GM19043 (cell line): Measurements from ENCODE around the gene KLHL22.
"Not testable (repeated sequence)": the region's sequence is repeated elsewhere in the genome, so short reads cannot be mapped to it uniquely, and the experiment has no call there.

Experiments
- ATAC-seq: cut with Tn5 transposase; IDR thresholded peaks from one replicate; pipeline ENCODE4 v1.9.1; 2021; ENCODE audit warnings: low read depth; ENCODE audit not compliant: unreplicated experiment

The KLHL22 gene

DNA sequence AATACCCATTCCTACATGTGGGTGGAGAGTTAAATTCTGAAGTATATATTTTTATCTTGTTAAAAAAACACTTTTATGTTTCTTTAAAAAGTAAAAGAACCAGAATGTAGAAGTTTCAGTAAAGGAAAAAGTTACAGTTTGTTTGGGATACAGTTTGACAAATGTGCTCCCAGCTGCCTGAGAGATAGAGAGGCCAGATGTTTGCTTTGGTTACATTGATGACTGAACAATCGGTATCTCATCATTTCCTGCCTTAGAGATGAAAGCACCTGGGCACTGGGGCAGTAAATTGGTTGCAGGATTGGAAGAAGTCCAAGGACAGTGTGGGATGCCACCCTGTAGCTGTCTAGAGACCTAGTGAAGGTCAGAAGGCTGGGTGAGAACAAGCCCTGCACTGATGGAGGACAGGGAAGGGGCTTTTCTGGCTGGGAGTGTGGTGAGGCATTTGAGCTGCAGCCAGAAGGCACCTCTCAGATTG, 28.4 kb upstream of the KLHL22 start:
- ATAC-seq: no peak

DNA sequence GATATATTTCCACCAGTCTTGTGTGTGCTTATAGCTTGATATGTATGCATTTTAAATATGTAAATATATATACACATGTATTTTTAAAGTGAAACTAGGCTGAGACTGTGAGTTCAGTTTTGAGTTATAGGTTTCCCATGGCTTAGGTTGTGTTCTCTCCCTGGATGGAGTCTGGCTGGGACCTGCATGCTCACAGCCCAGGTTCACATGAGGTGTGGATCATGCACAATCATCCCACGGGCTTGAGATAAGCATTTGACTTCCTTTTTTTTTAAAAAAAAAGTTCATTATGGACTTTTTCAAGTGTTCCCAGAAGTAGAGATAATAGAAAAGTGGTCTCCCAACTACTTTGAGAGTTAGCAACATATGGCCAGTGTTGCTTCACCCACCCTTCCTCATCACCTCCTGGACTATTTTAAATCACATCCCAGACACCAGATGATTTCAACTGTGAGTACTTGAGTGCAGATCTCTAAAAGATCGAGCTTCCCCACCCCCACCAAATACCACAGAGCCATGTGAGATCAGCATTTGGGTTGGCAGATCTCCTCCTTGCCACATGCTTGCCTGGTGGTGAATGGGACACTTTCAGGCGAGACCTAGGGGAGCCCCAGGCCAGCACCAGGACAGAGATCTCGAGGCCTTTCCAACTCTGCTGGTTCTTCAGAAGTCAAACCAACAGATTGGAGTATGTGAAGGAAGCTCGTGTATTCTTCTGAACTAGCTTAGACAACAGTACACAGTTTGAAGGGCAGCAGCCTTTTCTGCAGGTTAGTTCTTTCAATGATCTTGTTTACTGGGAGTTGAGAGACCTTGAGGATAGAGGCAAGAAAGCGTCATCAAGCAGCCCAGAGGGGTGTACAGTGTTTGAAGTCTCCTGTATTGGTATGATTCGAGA, 27.7 kb upstream of the KLHL22 start:
- no peak for ATAC-seq

DNA sequence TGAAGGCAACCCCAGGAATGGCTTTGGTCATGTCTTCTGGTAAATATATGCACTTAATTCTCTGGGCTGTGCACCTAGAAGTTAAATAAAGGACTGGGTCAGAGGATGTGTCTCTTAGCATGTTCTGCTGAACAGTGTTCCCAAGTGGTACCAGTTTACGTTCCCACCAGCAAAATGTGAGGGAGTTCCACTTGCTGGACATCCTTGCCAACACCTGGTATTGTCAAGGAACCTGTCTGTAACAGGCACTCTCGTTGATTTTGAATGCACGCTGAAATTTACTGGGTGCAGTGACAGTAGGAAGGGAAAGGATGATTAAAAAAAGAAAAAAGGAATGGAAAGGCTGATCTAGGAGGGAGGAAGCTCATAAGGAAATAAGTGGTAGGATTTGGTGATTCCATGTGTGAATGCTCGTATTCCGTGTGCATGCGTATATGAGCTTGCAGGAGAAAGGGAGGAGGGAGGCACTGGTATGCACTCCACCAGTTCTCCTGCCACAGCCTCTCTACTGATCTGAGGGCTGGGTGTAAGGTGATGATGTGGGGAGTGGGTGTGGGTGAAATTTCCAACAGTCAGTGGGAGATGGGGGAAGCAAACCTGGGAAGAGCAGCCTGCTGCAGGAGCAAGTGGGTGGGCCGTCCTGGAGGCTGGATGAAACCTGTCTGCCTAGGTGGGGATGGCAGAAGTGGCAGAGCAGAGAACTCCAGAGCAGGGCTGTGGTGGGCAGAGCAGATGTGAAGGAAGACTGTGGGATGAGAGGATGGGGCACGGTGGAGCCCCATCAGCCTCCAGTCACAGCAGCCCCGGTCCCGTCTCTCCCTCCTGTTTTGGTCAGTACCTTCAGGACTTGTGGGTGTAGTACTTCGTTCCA, 26.8 kb upstream of the KLHL22 start:
- no peak for ATAC-seq

DNA sequence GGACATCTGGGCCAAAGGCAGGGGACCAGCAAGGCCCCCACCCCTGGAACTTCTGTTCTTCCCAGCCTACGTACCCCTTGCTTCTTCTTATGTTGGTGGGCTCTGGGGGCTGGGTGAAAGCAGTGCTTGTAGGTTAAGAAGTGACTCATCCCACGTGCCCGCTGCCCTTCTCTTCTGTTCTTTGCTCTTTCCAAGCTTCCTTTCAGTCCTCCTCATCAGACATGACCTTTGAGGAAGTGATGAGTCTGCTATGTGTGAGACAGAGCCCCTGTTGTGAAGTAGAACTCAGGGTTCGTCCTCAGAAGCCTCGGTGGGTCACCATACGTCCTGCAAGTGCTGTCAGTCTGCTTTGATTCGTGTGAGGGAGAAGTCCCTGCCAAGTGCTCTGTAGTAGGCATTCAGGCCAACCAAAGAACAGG, 24.5 kb upstream of the KLHL22 start:
- no peak for ATAC-seq

DNA sequence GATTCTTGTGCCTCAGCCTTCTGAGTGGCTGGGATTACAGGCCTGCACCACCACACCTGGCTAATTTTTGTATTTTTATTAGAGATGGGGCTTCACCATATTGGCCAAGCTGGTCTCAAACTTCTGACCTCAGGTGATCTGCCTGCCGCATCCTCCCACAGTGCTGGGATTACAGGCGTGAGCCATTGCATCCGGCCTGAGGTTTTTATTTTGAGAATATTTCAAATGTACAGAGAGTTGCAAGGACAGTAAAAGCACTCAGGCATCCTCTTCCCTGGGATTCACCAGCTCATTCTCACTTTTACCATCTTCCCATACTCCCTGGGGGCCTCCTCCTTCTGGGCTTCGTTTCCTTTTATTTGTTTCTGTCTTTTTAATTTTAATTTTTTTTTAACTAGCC, 24.0 kb upstream of the KLHL22 start:
- no peak for ATAC-seq

DNA sequence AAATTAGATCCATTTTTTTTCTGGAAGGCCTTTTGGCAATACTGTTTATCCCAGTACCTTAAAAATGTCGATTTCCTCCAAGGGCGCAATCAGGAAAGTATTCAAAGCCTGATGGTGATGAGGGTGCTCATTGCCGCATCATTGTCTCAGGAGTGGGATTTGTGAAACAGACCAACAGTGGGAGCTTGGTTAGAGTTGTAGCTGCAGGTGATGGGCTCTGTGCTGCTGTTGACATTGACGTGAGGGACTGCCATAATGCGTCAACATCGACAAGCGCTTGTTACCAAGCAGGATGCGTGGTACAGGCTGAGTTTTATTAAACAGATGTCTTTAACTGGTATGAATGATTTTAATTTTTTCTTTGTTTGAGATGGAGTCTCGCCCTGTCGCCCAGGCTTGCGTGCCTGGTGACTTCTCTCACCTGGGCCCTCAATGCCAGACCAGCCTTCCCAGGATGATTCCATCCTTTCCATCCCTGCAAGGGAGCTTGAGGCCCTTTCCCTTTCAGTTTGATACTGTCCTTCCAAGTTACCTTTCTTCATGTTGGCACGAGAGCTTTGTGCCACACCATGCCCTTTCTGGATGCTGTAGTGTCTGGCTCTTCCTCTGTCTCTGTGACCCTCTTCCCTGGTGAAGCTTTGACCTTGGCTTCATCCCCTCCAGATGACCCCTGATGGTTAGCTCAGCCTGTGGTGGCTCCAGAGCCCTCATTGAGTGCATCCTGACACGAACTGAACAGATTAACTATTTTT, 22.4 kb upstream of the KLHL22 start:
- no peak for ATAC-seq

DNA sequence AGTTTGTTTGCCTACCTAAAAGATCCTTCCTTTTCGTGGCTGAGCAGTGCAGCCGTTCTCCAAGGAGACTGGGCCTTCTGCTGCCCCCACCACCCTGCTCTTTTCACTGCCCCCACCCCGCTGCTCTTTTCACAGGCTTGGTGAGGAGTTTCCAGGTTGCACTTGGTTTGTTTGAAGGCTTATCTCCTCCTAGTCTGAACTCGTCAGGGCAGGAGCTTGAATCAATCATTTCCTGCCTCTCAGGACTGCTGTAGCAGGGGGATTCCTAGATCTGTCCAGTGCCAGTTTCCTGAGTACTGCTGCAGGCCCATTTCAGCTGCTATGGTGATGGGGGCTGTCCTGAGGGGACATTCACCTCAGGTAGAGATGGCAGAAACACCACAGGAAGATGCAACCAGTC, 21.8 kb upstream of the KLHL22 start:
- ATAC-seq: no peak

DNA sequence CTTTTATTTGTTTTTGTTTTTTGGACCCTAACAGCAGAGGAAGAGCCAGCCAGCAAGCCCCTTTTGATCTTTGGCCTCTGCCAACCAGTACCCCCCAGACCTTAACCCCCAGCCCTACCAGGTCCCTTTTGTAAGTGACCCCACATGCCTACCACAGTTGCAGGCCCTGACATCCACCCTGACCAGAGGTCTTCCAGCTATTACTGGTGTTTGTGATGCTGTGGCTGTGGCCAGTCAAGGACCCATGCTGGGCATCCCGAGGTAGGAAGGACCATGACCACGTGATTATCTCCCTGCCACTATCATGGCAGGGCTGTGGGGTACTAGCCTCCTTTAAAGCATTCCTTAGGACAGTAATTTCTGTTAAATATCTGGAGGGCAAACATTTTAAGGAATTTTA, 20.8 kb upstream of the KLHL22 start:
- ATAC-seq: no peak

DNA sequence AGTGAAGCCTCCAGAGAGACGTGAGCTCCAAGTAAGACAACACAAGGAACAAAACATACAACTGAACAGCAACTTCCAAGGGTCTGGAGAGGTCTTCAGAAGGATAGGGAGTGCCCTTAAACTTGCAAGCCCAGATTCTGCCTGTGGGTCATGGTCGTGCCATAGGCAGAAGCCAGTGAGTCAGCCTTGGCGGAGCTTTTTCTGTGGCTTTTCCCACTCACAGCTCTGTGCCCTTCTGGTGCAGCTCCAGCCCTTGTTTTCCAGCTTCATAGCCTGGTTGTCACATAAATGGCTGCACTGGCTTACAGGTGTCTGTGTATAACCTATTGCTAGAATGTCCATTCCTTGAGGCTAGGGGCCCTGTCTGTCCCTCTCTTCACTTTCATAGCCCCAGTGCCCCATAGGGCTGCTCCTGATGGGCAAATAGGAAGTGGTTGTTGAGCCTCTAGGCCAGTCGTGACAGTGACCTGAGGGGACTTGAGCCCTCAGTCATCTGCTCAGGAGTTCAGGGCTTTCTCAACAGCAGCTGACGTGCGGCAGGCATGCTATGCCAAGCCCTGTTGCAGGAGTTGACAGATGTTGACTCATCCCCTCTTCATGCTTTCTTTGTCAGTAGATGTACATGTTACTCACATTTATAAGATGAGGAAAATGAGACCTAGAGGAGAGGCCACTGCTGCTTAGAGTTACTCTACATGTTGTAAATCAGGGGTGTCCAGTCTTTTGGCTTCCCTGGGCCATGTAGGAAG, 19.2 kb upstream of the KLHL22 start:
- no peak for ATAC-seq

DNA sequence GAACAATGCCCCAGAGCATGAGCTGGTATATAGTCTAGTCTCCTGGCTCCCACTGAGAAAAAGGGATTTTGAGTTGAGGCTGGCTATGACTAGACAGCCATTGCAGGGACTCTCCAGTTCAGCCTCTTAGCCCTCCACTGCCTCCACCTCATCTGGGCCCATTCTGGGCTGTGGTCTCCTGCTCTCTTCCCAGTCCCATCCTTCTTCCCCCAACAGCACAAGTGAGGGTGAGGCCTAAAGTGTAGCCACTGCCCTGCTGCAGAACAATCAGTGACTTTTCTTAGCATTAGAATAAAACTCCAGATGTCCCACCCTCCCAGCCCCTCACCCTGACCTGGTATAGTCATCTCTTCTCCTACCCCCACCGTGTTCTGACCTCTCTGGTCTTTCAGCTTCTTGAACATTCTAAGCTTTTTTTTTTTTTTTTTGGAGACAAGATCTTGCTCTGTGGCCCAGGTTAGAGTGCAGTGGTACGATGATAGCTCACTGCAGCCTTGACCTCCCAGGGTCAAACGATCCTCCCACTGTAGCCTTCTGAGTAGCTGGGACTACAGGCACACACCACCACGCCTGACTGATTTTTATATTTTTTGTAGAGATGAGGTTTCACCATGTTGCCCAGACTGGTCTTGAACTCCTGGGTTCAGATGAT, 16.1 kb upstream of the KLHL22 start:
- no peak for ATAC-seq

DNA sequence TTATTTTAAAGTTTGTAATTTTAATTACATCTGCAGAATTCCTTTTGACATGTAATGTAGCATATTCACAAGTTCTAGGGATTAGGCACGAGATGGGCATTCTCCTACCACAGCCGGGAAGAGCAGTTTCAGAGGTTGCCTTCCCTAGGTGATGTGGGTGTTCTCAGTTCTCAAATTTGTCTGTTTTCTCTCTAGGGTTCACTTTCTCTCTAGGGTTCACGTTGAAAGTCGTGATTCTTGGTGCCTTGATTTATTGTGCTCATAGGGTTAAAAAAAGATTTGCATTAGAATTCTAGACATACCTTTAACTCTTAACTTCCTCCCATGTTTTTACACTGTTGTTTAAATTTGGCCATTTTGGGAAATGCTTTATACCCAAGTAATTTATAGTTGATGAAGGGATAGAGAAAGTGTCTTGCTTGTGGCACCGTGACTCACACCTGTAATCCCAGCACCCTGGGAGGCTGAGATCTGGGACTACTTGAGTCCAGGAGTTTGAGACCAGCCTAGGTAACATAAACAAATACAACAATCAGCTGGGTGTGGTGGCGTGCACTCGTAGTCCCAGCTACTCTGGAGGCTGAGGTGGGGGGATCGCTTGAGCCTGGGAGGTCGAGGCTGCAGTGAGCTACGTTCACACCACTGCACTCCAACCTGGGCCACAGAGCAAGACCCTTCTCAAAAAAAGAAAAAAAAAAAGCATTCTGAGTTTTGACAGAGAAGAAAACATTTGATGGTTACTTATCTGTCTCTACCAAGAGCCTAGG, 15.4 kb upstream of the KLHL22 start:
- ATAC-seq: no peak

DNA sequence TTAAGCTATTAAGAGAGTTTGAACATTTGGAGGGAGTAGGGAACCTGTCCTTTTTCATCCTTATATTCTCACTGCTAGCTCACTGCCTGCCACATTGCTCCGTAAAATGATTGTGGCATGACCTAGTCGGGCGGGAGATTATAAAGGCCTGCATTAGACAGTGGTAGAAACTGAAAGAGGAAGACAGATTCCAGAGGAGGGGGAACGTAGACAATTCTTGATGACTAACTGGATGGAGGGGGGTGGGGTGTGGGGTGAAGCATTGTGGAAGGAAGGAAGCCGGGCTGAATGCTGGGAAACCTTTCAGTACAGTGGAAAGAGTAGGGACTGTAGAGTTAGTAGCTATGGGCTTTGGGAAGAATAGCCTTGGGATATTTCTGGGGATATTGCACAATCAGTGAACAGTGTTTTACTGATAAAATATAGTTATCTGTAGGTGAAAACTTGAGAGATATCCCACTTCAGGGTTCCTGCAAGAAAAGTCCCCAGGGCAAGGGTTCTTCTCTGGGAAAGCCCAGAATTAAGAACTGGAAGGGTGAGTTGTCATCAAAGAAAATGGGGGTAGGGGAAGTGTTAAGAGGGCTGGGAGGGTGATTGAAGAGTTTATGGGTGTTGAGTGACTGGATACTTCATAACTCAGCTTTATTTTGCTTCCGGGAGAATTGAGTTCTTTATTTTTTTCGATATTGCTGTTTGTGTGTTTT, 13.9 kb upstream of the KLHL22 start:
- ATAC-seq: no peak

DNA sequence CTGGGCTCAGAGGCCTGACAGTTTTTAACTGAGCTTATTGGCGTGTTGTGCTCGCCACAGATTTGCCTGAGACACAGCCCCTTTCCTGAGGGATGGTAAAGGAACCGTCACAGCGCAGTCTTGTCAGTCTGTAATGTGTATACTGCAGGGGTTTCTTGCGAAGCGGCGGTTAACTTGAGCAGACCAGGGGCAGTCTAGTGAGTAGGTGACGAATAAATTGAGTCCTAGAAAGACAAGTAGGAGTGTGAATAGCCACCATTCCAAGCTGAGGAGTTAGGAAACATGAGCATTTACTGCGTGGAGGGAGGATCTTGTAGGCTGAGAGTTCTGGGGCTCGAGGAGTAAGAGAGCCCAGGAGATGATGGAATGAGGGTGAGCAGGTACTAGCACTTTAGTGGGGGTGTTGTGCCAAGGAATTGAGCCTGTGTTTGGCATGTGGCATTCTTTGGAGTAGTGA, 13.2 kb upstream of the KLHL22 start:
- no peak for ATAC-seq

DNA sequence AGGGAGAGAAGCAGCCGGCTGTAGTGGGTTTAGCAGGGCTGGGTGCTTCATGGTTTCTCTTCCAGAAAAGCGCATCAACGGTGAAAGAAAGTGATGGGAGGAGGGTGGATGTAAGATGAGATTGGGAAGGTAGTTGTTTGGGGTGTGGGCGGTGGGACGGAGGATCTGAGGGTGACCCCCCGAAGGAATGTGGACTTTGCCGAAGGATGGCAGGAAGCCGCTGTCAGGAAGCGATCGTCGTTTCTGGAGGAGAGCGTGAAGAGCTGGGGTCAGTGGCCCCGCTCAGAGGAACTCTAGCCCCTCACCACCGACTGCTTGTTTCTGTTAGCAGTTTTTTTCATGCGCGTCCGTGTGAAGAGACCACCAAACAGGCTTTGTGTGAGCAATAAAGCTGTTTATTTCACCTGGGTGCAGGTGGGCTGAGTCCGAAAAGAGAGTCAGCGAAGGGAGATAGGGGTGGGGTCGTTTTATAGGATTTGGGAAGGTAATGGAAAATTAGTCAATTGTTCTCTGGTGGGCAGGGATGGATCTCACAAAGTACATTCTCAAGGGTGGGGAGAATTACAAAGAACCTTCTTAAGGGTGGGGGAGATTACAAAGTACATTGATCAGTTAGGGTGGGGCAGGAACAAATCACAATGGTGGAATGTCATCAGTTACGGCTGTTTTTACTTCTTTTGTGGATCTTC, 12.6 kb upstream of the KLHL22 start:
- ATAC-seq: not testable (repeated sequence)

DNA sequence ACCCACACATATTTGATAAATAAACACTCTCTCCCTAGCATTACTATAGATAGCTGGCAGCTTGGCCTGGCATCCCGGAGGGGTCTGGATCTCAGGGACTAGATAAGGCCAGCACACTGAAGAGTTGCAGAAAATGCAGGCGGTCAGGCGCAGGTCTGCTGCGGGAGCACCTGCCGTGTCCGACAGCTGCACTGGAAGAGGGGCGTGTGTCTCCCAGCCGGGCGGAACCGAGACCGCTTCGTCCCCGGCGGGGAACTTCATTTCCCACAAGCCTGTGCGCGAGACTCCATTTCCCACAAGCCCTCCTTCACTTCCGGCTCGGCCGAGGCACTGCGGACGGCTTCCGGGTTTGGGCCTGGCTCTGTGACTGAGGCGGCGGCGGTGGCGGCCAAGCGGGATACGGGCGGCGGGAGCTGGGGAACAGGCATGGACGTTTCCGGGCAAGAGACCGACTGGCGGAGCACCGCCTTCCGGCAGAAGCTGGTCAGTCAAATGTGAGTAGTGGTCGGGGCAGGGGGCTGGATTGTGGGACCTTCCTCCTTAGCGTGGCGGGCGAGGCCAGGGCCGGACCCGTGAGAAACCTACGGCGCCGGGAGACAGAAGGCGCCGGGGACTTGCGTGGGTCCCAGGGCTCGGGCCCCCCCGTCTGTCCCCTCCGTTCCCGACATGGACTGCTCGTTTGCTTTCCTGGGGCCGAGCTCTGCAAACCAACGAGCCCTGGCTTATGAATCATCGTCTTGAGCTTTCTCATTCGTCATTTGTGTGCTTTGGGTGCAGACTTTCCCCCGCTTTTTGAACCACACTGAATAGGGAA, 11.9 kb upstream of the KLHL22 start, which contains the start of gene MED15:
Gene MED15, plus strand, starts transcription at position 358 of the 814 bp plus-strand sequence. Its CDS starts 69 bp downstream, at position 427.
- ATAC-seq: peak; percentile 86

DNA sequence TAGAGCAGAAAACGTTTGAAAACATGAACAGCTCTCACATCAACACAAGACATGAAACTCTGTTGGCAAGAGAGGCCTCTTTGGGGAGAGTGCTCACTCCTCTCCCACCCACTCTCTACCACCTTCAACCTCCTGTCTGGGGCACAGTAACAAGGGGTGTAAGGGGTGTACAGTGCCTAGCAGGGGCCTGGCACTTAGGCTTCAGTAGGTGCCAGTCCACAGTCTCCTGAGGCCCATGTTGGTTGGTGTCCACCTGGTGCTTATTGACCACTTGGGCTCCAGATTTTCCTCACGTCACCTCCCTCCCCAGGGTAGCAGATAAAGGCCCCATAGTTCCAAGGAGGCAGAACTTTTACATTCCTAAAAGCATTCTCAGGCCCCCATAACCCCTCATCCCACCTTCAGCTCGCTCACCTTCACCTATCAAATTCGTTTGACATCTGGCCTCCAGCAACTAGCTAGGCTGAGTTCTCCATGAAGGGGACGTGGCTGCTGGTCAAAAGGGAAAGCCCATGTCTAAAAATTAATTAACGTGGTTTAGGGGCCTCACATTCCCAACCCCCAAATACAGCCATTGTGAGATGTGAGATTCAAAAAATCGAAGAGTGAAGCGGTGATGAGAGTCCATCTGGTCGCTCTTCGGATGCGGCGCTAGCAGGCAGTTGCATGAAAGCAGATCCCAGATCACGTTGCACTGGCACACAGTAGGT, 11.1 kb upstream of the KLHL22 start:
- no peak for ATAC-seq
